A549 (cell line): ENCODE data around the gene MACC1. TPM values are rescaled to one million over a fixed set of nuclear protein-coding genes. Genes with fewer than 3 reads are reported as not detected.

Experiments used
- ATAC-seq, 2 experiments: fragments of 200-7000 bp in 1 of 2; fragments of >200 bp in 1 of 2; cut with Nextera tagmentation in 1 of 2; cut with Tn5 transposase in 1 of 2; 3 replicates each; pipeline versions ENCODE4 v1.8.0 to v1.9.1; 2018 to 2020; ENCODE audit warnings: mild to moderate bottlenecking in 1 of 2, moderate library complexity in 1 of 2
- CTCF ChIA-PET: fragments of 300-600 bp; sonication (Branson Sonifier 250); formaldehyde crosslinking; extraction: SDS; loops from one replicate; lab custom pipeline; 2021; ENCODE audit warnings: antibody characterized with exemption, inconsistent platforms; lab: Yijun Ruan, JAX
- POLR2A ChIA-PET: fragments of 350-600 bp; formaldehyde crosslinking; extraction: SDS; loops from one replicate; lab custom pipeline; 2021; ENCODE audit warnings: antibody characterized with exemption, inconsistent platforms; lab: Yijun Ruan, JAX
- DNase-seq, 2 experiments: peaks; one replicate each; pipeline versions ENCODE4 v3.0.0 to v3.0.0-alpha.2; 2011 to 2016; ENCODE audit warnings: low read depth in 1 of 2, low spot score in 1 of 2
- FAIRE-seq: peaks from 2 replicates; lab custom pipeline; 2011; peaks lifted over from hg19 to GRCh38; lab: Jason Lieb, UNC
- H3K27ac ChIP-seq, 2 experiments: fragments of >200 bp; sonication (Bioruptor Twin); formaldehyde crosslinking; 3 replicates each; pipeline ENCODE4 v1.5.1; 2016 to 2017
- H3K4me1 ChIP-seq: fragments of >200 bp; sonication (Bioruptor Twin); formaldehyde crosslinking; 3 replicates; pipeline ENCODE4 v1.6.1; 2016
- H3K4me2 ChIP-seq: fragments of >200 bp; sonication (Bioruptor Twin); formaldehyde crosslinking; 3 replicates; pipeline ENCODE4 v1.6.1; 2016
- H3K4me3 ChIP-seq: fragments of >200 bp; sonication (Bioruptor Twin); formaldehyde crosslinking; 3 replicates; pipeline ENCODE4 v1.5.1; 2016
- H3K9me3 ChIP-seq: fragments of >200 bp; sonication (Bioruptor Twin); formaldehyde crosslinking; 3 replicates; pipeline ENCODE4 v1.6.1; 2016
- BCL3 ChIP-seq: fragments of >200 bp; sonication (Bioruptor Twin); formaldehyde crosslinking; IDR thresholded peaks from 3 replicates; pipeline ENCODE4 v1.6.1; 2016
- CBX2 ChIP-seq: fragments of 200-600 bp; sonication (generic); IDR thresholded peaks from 2 replicates; pipeline ENCODE4 v1.6.1; 2016; ENCODE audit warnings: low read depth, mild to moderate bottlenecking, borderline replicate concordance
- CBX8 ChIP-seq: fragments of 200-600 bp; sonication (generic); IDR thresholded peaks from 2 replicates; pipeline ENCODE4 v1.6.1; 2016
- CHD4 ChIP-seq: fragments of 200-600 bp; sonication (generic); IDR thresholded peaks from 2 replicates; pipeline ENCODE4 v1.6.1; 2016; ENCODE audit warnings: antibody characterized with exemption, mild to moderate bottlenecking, borderline replicate concordance
- E2F6 ChIP-seq: IDR thresholded peaks from 2 replicates; pipeline ENCODE4 v1.6.1; 2012; ENCODE audit warnings: low read depth, borderline replicate concordance
- EHMT2 ChIP-seq: fragments of 200-600 bp; sonication (generic); IDR thresholded peaks from 2 replicates; pipeline ENCODE4 v1.6.1; 2016; ENCODE audit warnings: antibody characterized with exemption, low read depth, mild to moderate bottlenecking, moderate library complexity
- EP300 ChIP-seq, 2 experiments: fragments of >200 bp; sonication (Bioruptor Twin); formaldehyde crosslinking; IDR thresholded peaks; 2 replicates in 1 of 2; 3 replicates in 1 of 2; pipeline ENCODE4 v1.6.1; 2016 to 2017
- FOSL2 ChIP-seq, 2 experiments: fragments of 450-650 bp in 1 of 2; fragments of >200 bp in 1 of 2; sonication (Bioruptor Twin) in 1 of 2; formaldehyde crosslinking; IDR thresholded peaks; 2 replicates each; pipeline versions ENCODE4 v1.5.0 to v1.6.1; 2016 to 2020; ENCODE audit warnings: mild to moderate bottlenecking in 1 of 2, moderate library complexity in 1 of 2
- GATA3 ChIP-seq: IDR thresholded peaks from 2 replicates; pipeline ENCODE4 v1.6.1; 2012; ENCODE audit warnings: borderline replicate concordance
- HES2 ChIP-seq: fragments of >200 bp; sonication (Bioruptor Twin); formaldehyde crosslinking; IDR thresholded peaks from 2 replicates; pipeline ENCODE4 v1.6.1; 2016
- HEYL ChIP-seq: fragments of 250-450 bp; sonication (Bioruptor Pico); IDR thresholded peaks from 2 replicates; pipeline ENCODE4 v1.8.0; 2021; ENCODE audit warnings: mild to moderate bottlenecking, moderate library complexity
- MAX ChIP-seq: IDR thresholded peaks from 2 replicates; pipeline ENCODE4 v1.6.1; 2012
- PBX3 ChIP-seq: IDR thresholded peaks from 2 replicates; pipeline ENCODE4 v1.6.1; 2012
- PHF8 ChIP-seq: fragments of 200-600 bp; sonication (generic); IDR thresholded peaks from 2 replicates; pipeline ENCODE4 v1.6.1; 2016; ENCODE audit warnings: low read depth, mild to moderate bottlenecking, antibody characterized with exemption, moderate library complexity, borderline replicate concordance
- RAD21 ChIP-seq, 2 experiments: fragments of >200 bp in 1 of 2; sonication (Bioruptor Twin) in 1 of 2; formaldehyde crosslinking in 1 of 2; IDR thresholded peaks in 1 of 2; conservative IDR thresholded peaks in 1 of 2; 2 replicates in 1 of 2; 3 replicates in 1 of 2; pipeline ENCODE4 v1.6.1; 2012 to 2018; ENCODE audit warnings: inconsistent platforms in 1 of 2
- RARB ChIP-seq: fragments of 250-450 bp; sonication (Bioruptor Pico); IDR thresholded peaks from 2 replicates; pipeline ENCODE4 v1.8.0; 2021; ENCODE audit warnings: mild to moderate bottlenecking, moderate library complexity
- REST ChIP-seq: fragments of 200-600 bp; sonication (generic); IDR thresholded peaks from 2 replicates; pipeline ENCODE4 v1.6.1; 2016; ENCODE audit warnings: antibody characterized with exemption, mild to moderate bottlenecking, moderate library complexity
- ZFP36 ChIP-seq: fragments of 450-650 bp; IDR thresholded peaks from 2 replicates; pipeline ENCODE4 v1.6.1; 2014; ENCODE audit warnings: borderline replicate concordance; ENCODE audit not compliant: partially characterized antibody
- ZNF302 ChIP-seq: fragments of 250-450 bp; sonication (Bioruptor Pico); IDR thresholded peaks from 2 replicates; pipeline ENCODE4 v1.9.0; 2021; ENCODE audit warnings: inconsistent platforms, mild to moderate bottlenecking, moderate library complexity
- ZSCAN20 ChIP-seq: fragments of 250-450 bp; sonication (Bioruptor Pico); IDR thresholded peaks from 2 replicates; pipeline ENCODE4 v1.8.0; 2022; ENCODE audit warnings: mild to moderate bottlenecking, moderate library complexity
- WGBS: methylation state at CpG from one replicate; pipeline ENCODE4 v1.1.6; 2017; ENCODE audit errors: missing lambda C conversion rate; 5-methylcytosine and 5-hydroxymethylcytosine counted together
- polyA plus RNA-seq, 4 experiments: library from polyadenylated mRNA; depleted of rRNA in 3 of 4; stranded (reverse); fragments of >200 nt; fragmentation: RNase III in 1 of 4; extraction: RNeasy Plus Mini Kit Qiagen cat#74134 plus additional on column Dnase treatment in 1 of 4; gene quantifications; 2 replicates in 3 of 4; 3 replicates in 1 of 4; pipeline ENCODE4 v1.2.3, GENCODE V29; 2011 to 2017

MACC1 gene
- polyA plus RNA-seq, 2 of the 4 experiments (the other 2 are of a cell fraction) = 0.01 TPM; not detected in 1

- ChIA-PET CTCF (interaction anchor here (1.3 kb wide), 1 partner anchor 442 kb away, joined by 3 read pairs; no protein-coding TSS in a partner anchor), POLR2A (no interaction called here)
- no peak overlapping the region for H3K27ac ChIP-seq
- H3K4me2 ChIP-seq = no peak overlapping the region
- DNase-seq (no peak), ATAC-seq (no peak)
- H3K4me3 ChIP-seq = no peak overlapping the region
- H3K4me1 ChIP-seq = no peaks in the 10 kb centered on the region
- no peaks in the 10 kb centered on the region for H3K9me3 ChIP-seq
- 81% methylated on average over 6 of the region's 6 CpGs for WGBS
- TF ChIP-seq CBX8 (no peak), RAD21 (conservative IDR thresholded peaks at IDR 0.05 in 1 of 2, IDR thresholded peaks at IDR 0.05 in 1 of 2) (no peak), RARB (CRISPR knock-in tag) (no peak), ZSCAN20 (CRISPR knock-in tag) (no peak), CHD4 (no peak), ZFP36 (no peak), E2F6 (no peak), HEYL (CRISPR knock-in tag) (no peak), FOSL2 (IDR thresholded peaks at IDR 0.05) (no peak), FOSL2 (CRISPR knock-in tag; IDR thresholded peaks at IDR 0.05) (no peak), EHMT2 (no peak), EP300 (IDR thresholded peaks at IDR 0.05) (no peak), CBX2 (no peak), MAX (no peak), ZNF302 (no peak), PHF8 (no peak), PBX3 (no peak), GATA3 (no peak), HES2 (no peak), BCL3 (no peak), REST (no peak)
- TF ChIP-seq, all 56 proteins: peak for 0
- FAIRE-seq = no peak
Measured at GRCh38 chr7:20193873-20194272, 23.3 kb downstream of the MACC1 start.
